T47D (cell line): ENCODE measurements around the gene DOK5.

Experiments used
- DNase-seq, 2 experiments: peaks; one replicate each; pipeline versions ENCODE4 v3.0.0 to v3.0.0-alpha.2; 2011 to 2012; ENCODE audit warnings: low read depth in 1 of 2, low spot score in 1 of 2
- JUND ChIP-seq: IDR thresholded peaks from 2 replicates; pipeline ENCODE4 v1.6.1; 2012; ENCODE audit warnings: low read depth
- in situ Hi-C: cut with HindIII; loops from 2 replicates; pipeline ENCODE4 v1.10.0; 2016; ENCODE audit warnings: low sequenced_read_pairs, low pct_unique_long_range_greater_than_20kb

DOK5 gene

DNA sequence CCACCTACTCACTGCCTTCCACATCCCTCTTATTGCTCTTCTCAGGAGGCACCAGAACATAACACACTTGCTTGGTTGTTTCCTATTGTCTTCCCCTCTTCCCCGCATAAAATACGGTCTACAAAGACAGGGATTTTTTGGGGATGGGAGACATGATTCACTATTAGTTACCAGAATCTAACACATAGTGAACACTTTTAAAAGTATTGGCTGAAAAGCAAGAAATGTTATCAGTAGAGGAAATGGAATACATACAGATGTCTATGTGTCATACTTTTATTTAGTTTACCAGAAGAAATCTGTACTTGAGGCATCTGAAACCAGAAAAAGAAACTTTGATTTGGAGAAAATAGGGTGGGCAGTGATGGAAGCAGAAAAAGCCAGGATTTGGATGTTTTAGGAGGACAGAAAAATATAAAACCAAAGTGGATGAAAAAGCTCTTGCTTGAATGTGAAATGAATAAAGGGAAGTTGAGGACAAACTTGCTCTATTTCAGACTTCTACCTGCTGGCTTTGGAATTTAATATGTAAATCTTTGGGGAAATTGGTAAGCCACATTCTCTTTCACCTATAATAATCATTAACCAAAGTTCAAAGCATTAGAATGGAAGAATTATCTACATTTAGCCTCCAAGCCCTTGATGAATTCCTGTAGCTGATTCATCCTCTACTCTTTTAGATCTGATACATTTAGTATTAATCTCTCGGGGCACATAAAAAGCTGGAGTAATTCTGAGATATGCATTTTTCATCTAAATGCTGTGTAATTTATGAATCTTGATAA, 82.6 kb downstream of the DOK5 start:
- in situ Hi-C loops = no loop called here
- no peak for DNase-seq
- TF ChIP-seq JUND = no peak

DNA sequence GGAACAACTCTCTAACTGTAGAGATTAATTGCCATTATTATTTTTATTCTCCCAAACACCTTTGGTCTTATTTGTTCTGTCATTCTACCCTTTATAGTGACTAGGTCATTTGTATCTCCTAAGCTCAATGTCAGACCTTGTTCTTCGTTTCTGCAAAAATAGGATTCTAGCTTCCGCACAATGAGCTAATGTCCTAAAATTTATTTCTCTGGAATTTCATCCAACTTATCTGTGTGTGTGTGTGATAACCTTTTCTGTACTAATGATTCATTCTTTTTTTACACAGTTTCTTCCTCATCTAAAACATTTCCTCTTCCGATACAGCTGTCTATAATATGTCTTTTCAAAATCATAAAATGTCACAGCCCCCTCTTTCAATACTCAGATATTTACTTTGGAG, 84.5 kb downstream of the DOK5 start:
- no peak for DNase-seq
- in situ Hi-C loops = no loop called here
- no peak for TF ChIP-seq JUND

DNA sequence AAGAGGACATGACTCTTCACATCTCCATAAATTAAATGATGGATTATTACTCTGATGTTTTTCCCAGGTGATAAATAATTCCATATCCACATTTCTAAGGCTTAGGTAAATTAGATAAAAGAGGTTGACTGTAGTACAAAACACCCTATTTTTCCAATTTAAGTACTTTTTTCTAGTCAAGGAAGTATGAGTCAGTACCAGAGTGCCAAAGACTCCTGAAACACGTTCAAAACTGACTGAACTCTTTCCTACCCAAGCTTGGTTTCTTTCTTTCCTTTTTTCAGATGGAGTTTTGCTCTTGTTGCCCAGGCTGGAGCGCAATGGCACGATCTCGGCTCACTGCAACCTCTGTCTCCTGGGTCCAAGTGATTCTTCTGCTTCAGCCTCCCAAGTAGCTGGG, 85.0 kb downstream of the DOK5 start:
- no peak for DNase-seq
- in situ Hi-C loops = no loop called here
- TF ChIP-seq JUND = no peak

DNA sequence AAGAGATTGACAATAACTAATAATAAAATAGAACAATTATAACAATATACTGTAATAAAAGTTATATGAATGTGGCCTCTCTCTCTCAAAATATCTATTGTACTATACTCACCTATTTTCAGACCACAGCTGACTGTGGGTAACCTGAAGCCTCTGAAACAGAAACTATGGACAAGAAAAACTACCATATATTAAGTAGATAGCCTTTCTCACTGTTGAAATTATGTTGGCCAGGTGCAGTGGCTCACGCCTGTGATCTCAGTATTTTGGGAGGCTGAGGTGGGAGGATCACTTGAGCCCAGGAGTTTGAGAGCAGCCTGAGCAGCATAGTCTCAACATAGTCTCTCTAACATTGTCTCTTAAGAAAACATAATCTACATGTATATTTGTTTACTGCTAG, 89.9 kb downstream of the DOK5 start:
- no peak for TF ChIP-seq JUND
- DNase-seq = no peak
- in situ Hi-C loops = no loop called here

DNA sequence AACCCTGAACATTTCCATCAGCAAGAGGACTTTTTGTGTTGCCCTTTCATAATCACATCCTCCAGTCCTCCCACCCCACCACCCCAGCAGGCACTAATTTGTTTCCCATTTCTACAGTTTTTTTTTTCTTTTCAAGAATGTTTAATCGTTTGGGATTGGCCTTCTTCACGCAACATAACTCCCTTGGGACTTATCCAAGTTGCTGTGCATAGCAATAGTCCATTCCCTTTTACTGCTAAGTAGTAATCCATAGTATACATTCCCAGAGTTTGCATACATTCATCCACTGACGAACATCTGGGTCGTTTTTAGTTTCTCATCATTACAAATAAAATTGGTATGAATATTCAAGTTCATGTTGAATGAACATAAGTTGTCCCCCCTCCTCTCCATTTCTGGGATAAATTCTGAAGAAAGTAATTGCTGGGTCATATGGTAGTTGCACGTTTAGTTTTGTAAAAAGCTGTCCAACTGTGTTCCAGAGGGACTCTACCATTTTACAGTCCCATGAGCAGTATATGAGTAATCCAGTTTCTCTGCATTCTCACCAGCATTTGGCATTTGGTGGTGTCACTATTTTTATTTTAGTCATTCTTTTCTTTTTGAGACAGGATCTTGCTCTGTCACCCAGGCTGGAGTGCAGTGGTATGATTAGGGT, 90.8 kb downstream of the DOK5 start:
- no peak for TF ChIP-seq JUND
- no peak for DNase-seq
- in situ Hi-C loops = no loop called here

DNA sequence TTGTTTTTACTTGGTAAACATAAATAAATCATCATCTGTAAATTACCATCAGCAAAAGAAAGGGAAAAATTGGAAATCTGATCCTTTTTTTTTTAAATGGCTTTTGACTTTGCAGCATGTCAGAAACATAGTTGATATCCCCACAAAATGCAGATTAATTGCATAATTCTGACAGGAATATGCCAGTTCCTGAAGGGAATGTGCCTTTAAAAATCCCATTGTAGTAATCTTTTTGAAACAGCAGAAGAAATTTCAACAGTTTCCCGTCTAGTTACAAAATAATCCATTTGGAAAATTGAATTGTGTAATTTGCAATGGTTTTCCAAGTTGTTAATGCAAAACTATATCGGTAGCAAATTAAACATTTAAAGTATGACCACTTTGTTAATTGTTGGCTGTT, 95.2 kb downstream of the DOK5 start:
- no peak for DNase-seq
- in situ Hi-C loops = no loop called here
- no peak for TF ChIP-seq JUND

DNA sequence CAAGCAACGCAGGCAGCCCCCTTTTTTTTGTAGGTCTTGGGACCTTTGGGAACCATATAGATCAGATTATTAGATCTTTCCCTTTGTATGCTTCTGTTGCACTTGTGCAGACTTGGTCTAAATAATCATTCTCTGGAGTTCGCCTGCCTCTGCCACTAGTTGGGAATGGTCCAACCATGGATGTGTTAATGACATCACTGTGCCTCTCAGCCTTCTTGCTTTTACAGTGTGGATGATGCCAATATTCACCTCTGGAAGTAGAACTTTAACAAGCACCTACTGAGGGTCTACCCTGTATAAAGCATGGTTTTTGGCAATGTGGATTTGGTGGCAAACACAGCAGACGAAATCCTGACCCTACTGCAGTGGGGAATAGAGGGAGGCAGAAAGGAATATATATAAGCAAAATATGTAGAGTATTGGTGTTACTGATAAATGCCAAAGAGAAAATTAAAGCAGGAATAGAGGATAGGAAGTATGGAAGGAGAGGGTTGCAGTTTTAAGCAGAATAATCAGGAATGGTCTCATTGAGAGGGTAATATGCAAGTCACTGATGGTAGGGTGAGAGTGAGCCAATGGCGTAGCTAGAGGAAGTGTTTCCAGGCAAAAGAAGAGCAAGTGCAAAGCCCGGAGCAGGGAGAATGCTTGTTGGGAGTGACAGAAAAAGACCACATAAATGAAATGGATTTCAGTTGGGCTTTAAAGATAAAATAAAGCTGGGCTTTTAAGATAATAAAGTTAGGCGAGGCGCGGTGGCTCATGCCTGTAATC, 97.5 kb downstream of the DOK5 start:
- TF ChIP-seq JUND = no peak
- in situ Hi-C loops = no loop called here
- DNase-seq = no peak

DNA sequence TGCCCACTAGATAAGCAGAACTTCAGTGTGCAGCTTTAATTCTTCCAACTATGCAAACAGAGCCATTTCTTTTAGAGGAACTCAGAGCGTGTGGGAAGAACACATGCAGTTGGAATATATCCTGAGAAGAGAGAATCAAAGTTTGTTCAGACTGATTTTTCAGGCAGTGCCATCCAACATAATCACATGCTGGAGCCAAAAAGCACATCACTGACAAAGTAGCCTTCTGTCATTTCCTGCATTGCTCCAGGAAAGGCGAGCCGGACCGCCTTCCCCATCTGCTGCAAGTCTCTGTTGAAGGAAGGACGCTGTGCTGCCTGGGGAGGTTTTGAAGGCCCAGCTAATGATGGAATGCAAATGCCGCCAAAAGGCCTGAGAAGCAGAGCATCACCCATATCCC, 98.4 kb downstream of the DOK5 start:
- in situ Hi-C loops = no loop called here
- no peak for TF ChIP-seq JUND
- no peak for DNase-seq

DNA sequence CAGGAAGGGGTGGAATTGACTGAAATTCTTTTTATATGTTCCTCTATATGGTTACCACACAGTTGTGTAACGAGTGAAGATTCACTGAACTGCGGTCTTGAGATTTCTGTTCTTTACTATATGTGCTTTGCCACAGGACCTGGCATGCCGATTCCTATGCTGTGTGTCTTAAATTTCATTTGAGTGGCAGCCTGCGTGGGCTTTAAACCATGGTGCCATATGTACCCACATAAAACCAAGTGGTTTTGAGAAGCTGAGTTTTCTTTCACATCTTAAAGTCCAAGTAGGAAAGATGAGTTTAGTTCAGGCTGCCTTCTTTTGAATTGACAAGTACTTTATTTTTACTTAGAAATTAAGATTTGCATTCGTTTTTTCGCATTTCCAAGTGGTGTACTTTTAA, 101.1 kb downstream of the DOK5 start:
- TF ChIP-seq JUND = no peak
- DNase-seq = no peak
- in situ Hi-C loops = no loop called here

DNA sequence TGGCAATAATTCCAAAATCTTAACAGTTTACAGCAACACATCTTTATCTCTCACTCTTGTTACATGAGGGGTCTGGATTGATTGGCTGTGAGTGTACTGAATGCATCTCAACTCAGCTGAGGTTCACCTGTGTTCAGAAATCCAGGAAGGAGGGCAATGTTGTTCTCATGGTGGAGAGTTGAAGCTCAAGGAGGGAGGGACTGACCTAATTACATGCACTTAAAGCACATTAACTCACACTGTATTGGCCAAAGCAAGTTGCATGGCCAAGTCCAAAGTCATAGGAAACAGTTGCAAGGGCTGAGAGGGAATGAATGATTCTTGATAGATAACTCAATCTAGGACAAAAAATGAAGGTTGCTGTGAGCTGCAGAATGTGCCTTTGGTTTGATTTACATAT, 102.2 kb downstream of the DOK5 start:
- no peak for DNase-seq
- no peak for TF ChIP-seq JUND
- in situ Hi-C loops = no loop called here

DNA sequence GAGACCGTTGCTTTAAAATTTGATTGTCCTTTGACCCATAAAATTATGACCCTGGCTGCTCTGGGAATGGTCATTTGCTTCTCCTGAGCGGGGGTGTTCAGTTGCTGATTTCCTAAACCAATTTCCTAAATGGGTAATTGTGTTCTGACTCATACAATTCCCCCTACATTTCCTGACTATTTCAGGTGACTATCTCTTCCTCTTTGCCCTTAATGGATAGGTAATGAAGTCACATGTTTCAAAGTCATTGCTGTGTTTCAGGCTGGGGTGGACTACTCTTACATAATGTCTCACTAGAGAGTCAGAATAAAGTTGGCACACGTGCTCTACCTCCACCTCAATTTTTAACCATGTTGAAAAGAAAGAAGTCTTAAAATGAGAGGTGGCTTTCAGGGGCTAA, 109.8 kb downstream of the DOK5 start:
- TF ChIP-seq JUND = no peak
- in situ Hi-C loops = no loop called here
- DNase-seq = no peak

DNA sequence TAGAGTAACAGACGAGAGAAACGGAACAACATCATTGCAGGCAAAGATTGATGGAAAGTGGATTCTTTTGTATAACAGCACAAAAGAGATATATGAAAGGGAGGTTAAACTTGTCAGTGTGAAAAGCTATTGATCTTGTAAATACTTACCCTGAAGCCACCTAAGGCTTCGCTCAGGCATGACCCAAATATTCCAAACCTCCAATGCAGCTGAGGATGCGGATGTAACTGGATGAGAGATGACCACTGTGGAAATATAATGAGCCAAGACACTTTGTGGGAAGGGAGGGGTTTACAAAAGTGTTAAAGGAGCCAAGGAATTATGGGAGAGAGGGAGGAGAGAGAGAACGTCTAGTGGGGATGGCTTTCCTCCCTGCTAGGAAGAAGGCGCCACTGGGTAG, 112.0 kb downstream of the DOK5 start:
- DNase-seq = no peak
- no peak for TF ChIP-seq JUND
- in situ Hi-C loops = no loop called here

DNA sequence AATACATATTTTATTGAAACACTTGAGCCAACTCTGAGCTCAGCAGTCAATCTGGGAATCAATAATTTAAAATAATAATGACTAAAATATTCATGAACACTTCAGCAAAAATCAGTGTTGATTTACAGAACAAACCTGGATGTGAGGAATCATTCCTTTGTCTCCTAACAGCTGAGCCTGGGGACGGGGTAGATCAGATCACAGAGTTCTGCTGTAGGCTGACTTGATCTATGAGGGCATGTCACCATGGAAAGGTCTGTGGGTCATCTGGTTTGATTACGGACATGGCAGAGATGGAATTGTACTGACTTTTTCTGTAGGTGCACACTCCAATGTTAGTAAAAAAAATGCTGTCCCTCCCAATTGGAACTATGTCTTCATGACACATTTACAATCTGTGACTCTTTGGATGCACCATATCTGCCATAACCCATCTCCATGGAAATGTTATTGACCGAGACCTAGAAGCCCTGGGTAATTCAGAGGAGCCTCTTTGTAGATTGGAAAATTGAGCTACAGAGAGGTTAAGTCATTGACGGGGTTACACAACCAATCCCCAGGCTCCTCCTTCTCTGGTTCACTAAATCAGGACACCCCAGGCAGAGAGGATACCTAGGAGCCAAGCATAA, 114.1 kb downstream of the DOK5 start:
- DNase-seq = no peak
- no peak for TF ChIP-seq JUND
- in situ Hi-C loops = no loop called here
